NCI-H1092 (cell line): ENCODE data around the gene IL1RAPL1.
"Not testable (repeated sequence)": the region's sequence is repeated elsewhere in the genome, so short reads cannot be mapped to it uniquely, and the experiment has no call there.

Experiments used
- DNase-seq: peaks from one replicate; lab custom pipeline; 2025; lab: John Stamatoyannopoulos, UW

The IL1RAPL1 gene

DNA sequence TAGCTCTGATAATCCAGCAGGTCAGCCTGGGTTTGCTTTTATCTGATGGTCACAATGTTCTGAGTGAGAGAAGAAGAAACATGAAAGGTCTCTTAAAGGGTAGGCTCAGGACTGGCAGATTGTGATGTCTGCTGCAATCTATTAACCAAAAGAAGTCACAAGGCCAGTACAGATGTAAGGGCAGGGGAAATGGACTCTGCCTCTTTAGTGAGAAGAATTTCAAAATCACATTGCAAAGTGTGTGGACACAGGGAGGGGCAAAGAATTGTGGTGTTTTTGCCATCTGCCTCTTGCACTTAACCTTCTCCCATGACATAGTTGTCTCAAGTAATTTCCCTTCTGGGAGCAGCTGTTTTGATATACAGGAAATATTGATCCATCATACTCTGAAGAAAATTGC lies 40.9 kb downstream of the IL1RAPL1 start:
- no peak for DNase-seq

DNA sequence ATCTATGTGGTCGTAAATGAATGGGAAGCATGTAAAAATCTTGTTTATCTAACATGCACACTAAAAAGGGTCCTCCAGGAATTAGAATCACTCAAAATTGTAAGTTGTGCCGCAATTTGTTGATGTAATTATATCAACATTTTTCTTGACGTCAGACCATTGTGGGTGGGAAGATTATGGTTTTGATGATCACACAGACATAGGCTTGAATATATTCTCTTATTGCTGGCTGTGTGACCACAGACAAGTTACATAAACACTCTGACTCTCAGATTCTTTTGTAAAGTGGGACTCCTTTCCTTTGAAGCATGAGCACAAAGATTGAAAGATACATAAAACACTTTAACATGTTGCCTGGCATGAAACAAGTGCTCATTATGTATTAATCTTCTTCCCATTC lies 51.5 kb downstream of the IL1RAPL1 start:
- DNase-seq, result no peak

DNA sequence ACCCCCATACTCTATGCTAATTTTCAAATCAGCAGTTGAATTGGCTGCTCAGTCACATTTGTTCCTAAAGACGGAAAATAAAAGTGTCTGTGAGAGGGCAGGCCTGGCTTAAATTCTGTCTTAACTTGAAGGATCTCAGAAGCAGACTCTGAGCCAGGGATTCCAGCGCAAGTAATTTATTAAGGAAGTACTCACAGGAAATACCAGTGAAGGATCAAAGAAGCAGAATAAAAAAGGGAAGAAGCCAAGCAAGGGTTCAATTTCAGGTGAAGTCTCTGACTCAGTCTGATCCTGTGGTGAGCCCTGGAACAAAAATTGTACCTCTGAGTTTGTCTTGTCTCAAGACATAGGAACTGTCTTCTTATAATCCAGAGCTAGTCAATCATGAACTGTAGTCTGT lies 52.2 kb downstream of the IL1RAPL1 start:
- DNase-seq, result no peak

DNA sequence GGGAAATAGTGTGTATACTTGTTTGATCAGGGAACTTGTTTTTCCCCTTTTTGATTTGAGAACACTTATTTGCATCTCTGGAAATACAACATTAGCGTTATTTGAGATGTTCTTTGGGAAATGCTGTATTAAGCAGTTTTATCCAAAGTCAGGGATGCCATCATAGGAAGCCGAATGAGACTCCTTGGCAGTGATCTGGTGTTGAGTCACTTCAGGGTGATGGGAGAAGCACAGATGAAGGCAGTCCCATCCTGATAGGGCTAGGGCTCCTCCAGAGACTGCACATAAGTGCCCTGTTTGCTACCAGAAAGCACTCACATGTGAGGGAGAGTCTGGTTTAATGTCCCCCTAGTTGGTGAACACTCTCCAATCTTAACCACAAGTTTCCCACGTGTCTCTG lies 62.3 kb downstream of the IL1RAPL1 start:
- no peak for DNase-seq

DNA sequence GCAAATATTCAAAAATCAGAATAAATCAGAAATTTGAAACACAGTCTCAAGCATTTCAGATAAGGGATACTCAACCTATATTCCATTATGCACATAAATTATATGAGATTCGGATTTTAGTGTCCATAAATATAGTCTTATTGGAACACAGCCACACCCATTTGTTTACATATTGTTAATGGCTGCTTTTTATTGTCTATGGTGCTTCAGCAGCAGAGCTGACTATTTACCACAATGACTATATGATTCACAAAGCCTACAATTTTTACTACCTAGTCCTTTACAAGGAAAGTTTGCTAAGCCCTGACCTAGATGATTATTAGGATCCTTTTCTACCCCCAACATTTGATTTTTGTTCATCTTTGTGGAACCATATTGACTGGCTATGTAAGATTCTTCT lies 63.9 kb downstream of the IL1RAPL1 start:
- no peak for DNase-seq

DNA sequence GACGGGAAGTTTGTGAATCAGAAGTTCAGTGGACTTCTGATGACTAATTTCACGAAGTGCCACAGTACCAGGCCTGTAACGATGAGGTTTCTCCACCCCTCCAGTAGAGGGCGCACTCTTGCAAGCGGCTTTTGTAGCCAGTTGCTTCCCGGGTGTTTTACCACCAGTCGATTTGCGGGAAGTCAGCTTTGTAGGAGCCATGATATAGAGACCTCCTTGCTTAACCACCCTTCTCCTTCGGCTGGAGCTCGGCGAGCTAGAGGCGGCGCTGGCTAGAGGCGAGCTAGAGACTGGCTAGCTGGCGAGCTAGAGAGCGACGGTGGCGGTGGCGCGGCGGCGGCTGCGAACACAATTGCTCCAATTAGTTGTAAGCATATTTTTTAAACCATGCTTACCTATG lies 72.0 kb downstream of the IL1RAPL1 start:
- DNase-seq, result no peak

DNA sequence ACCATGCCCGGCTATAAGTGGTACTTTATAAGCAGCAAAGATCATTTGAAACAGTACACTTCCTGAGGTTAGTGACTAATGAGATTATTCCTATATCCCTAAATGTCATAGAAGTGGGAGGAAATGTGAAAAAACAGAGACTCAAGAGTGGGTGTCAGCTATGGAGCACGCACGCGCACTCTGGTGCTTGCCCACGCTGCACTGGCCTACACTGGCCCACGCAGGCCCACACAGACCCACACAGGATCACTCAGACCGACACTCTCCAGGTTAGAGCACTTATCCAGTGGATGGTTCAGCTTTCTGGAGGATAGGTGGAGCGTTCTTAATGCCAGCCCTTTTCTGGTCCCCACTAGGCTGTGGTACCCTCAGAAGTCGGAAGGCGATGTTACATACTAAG lies 78.5 kb downstream of the IL1RAPL1 start:
- DNase-seq, result no peak

DNA sequence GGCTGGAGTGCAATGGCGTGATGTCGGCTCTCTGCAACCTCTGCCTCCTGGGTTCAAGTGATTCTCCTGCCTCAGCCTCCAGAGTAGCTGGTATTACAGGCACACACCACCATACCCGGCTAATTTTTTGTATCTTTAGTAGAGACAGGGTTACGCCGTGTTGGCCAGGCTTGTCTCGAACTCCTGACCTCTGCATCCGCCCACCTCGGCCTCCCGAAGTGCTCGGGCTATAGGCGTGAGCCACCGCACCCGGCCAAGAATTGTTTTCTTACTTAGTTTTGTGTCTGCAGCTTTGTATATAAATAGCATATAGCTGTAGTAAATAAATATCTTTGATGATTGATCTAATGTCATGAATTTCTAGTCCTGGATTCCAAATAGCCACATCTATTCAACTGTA lies 81.1 kb downstream of the IL1RAPL1 start:
- DNase-seq, result no peak

DNA sequence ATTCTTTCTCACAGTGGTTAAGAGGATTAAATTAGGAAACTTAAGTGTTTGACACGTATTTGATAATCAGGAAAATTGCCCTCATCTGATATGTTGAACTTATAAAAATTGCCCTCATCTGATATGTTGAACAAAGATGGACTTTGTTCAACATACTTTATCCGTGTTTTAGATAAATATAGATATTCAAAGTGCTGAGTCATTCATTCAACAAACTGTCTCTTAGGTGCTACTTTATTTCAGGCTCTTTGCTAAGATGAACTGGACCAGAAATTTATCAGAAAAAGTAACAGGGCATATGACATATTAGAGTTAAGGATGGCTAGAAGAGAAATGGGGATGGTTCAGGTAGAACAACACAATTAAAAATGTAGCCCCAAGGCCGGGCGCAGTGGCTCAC lies 81.7 kb downstream of the IL1RAPL1 start:
- no peak for DNase-seq

DNA sequence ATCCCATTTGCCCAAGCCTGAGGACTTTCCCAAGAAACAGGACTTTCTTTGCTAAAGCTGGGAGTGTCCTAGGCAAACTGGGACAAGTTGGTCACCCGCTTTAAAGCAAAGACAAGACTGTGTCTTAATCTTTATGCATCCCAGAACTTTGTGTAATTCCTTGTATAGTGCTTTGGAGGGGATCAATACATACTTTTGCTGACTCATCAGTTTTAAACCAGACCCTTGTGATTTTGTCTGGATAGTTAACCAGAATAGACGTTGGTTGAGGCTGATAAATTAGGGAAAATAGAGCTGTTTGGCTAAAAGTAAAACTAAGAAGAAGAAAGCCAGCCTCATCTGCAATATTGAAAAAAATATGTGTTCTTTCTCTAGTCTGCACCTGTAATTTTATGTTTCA lies 82.8 kb downstream of the IL1RAPL1 start:
- DNase-seq, result no peak

DNA sequence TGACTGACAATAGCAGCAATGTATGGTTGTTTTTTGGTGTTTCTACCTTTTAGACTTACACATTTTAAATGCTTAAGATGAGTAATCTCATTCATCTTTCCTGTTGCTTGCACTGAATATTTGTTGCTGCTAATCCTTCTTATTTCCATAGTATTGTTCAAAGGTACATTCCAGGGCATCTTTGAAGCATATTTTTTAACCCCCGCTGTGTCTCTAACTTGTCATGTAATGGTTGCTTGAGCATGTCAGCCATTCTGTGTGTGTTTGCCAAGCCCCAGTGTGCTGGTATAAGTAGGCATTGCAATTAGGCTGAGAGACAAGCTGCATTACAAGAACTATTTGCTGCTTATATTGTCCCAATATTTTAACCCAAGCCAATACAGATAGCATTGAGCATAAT lies 87.9 kb downstream of the IL1RAPL1 start:
- no peak for DNase-seq

DNA sequence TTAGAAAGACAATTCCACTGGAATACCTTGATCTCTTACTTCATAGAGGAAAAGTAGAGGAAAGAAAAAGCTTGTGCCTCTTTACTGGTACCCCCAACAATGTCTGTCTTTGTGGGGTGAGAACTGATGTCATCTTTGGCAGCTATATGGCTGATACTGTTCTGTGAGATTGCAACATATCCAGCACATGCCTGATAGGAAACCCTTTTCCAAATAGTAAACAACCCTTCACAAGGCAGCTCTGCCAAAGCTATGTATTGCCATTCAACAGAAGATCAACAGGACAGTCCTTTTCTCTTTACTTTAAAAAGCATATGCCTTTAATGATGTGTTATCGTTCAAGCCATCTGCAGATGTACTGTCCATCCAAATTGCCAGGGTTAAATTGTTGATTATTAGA lies 105.9 kb downstream of the IL1RAPL1 start:
- DNase-seq, result no peak

DNA sequence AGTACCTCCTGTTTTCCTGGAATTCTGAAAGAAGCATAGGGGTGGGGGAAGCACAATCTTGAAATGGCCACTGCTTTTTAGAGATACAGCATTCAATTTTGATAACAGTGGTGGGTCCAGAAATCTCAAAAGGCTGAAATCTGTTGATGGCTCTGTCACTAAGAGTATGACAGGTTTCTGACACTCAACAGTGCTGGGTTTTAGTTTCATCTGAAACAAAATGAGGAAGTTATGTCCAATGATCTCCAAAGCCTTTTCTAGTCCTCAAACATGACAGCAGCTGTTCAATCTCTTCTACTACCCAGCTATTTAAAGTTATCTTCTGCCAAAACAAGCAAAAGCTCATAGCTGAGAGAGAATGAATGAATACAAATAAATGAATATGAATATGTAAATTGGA lies 110.5 kb downstream of the IL1RAPL1 start:
- DNase-seq, result no peak

DNA sequence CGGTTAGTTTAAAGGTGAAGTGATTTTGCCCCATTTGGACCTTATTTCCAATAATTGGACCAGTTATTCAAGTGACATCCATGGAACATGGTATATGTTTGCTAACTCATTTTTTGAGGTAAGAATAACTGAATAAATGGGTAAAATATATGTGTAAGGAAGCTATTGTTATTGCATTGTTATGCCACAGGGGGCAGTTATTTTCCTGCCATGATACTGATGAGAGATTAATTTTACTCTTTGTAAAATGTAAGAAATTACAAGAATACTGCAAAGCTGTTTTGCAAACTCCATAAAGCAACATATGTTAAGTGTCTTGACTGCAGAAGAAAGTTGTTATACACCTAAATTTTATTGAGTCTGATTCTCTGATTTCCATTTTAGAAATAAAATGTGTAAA lies 114.0 kb downstream of the IL1RAPL1 start:
- no peak for DNase-seq

DNA sequence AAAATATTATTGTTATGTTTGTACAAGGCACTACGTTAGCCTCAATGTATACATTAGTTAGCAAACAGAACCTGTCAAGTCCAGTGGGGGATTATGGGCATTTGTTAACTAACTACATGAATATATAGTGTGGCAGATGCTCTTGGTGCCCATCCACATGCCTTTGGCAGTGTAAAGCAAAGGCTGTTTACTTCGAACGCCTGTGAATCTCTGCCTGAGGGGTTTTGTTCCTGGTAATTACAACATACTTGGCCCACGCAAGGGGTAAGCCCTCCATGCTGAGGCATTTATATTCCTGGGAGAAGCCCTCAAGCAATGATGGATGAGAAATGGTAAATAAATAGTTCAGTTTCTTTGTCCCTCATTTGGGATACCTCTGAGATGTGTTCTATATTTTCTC lies 119.7 kb downstream of the IL1RAPL1 start:
- no peak for DNase-seq

DNA sequence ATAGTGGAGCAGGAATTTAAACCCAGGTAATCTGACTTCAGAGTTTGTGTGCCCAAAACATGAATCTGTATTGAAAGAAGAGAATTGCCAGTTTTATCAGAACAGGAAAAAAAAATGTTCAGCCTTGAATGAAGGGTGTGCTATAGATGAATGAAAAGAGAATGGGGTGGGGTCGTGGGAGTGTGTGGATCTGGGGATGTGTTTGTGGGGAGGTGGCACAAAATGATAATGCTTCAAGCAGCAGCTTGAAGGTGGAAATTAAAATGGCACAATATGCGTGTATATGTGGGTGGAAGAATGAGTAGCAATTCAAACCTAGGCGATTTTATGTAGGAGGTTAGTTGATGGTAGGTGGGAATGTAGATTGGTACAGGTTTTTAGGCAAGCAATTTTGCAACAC lies 122.2 kb downstream of the IL1RAPL1 start:
- DNase-seq, result no peak

DNA sequence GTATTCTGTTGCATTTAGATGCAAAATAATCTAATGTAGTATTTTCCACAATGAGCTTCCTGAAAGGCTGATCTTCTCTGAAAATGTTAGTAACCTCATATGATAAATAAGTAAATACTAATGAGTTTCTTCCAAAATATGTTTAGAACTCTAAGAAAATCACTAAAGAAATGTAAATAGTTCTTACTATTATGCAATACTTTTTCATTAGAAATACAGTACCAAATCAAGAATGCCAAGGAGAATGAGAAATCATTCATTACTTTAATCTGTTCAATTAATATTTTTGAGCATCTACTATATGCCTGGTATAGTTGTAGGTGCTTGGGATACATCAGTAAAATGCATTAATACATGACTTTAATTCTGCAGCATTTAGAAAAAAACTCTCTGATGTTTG lies 130.6 kb downstream of the IL1RAPL1 start:
- no peak for DNase-seq

DNA sequence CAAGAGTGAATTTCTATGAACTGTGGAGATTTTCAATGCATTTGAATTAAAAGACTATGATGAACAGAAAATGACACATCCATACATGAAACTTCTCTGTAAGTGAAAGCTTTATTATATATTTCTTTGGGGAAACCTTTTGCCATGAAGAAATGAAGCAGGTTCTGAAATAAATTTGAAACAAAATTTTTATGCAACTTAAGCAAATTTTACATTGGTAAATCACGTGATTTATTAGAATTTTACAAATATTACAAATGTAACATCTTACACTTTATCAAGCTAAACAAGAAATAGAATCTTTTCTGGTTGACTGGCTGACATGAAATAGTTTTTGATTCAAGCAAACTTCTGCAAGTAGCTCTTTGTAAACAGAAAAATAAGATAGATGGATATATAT lies 131.2 kb downstream of the IL1RAPL1 start:
- DNase-seq, result no peak

DNA sequence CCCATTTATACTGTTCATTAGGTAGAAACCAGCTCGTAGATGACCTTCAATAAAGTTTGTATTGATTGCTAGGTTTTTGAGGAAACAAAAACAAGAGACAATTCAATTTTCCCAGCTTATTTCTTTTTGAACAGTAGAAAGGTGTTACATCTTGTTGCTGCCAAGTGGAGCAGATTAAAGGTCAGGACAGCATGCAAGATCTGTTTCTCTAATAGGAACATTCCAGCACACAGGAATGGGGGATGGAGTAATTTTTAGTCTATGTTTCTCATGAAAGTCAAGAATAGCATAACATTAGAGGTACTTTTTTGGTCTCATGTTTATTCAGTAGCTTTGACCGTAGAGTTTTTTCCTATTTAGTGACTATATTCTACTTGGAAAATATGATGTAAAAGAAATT lies 132.4 kb downstream of the IL1RAPL1 start:
- DNase-seq, result no peak

DNA sequence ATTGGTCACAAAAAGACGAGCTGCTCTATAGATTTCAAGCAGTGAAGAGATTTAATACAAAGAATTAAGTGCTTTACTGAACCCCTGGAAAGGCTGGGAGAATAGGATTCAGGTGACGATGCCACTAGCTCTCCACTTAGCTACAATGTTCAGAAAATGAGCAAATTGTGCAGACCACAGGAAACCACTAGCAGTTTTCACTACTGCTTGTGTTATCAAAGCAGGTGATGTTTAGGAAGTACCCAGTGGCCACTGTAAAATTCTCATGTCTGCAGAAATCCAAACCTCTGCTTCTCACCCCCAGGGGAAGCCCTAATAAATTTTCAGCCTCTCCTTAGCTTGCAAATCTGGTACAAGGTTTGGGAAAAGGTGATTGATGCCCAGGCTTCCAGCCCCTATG lies 165.1 kb downstream of the IL1RAPL1 start:
- DNase-seq, result no peak

DNA sequence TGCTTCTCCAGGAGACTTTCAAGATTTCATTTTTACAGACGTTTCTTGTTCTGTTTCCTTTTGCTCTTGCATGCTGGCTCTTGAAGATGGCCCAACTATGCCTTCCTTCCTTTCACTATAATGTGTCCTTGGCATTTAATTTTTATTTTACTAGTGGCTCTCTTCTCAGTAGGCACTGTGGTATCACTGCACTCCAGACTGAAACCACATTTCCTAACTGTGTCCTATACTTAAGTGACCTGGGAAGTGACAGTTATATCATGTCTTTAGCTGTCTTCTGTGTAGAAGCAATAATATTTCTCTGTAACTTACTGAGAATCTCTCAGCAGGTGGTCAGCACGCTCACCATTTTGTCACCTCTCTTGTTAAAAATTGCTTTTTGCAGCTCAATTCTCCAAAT lies 168.9 kb downstream of the IL1RAPL1 start:
- DNase-seq, result no peak

DNA sequence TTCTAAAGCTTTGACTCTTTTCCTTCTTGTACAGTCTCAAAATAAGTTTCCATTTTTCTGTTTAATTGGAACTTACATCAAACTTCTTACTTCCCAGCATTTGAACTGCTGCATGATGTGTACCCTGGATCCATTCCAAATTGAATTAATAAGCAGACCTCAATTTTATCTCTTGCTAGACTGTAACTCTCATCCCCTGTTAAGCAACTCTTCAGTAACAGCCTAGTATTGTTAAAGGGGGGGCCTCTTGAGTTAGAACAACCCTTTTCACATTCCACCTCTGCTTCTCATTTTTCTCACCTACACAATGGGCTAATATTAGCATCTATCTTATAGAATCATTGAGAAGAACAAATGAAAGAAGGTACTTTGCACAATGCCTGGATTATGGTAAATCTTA lies 169.4 kb downstream of the IL1RAPL1 start:
- DNase-seq, result no peak

DNA sequence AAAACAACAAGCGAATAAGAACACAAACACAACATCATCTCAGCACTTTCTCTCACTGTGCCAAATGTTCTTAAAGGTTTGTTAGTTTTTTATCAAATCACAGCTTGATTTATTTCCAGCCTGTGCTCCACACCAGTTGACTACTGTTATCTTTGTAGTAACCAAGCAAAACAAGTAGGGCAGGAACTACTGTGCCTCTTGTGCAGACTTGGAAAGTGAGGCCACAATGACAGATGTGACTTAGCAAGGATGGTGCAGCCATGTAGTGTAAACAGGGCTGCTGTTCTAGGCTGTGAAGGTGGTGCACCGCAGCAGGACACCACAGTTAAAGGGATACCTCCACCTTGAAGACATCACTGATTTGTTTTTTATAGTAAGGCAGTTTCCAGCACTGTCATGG lies 170.0 kb downstream of the IL1RAPL1 start:
- no peak for DNase-seq

DNA sequence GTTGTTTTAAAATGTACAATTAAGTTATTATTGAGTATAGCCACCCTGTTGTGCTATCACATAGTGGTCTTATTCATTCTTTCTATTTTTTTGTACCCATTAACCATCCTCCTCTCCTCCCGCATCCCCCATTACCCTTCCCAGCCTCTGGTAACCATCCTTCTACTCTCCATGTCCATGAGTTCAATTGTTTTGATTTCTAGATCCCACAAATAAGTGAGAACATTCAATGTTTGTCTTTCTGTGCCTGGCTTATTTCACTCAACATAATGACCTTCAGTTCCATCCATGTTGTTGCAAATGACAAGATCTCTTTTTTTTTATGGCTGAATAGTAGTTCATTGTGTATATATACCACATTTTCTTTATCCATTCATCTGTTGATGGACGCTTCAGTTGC lies 179.3 kb downstream of the IL1RAPL1 start:
- DNase-seq, result not testable (repeated sequence)

DNA sequence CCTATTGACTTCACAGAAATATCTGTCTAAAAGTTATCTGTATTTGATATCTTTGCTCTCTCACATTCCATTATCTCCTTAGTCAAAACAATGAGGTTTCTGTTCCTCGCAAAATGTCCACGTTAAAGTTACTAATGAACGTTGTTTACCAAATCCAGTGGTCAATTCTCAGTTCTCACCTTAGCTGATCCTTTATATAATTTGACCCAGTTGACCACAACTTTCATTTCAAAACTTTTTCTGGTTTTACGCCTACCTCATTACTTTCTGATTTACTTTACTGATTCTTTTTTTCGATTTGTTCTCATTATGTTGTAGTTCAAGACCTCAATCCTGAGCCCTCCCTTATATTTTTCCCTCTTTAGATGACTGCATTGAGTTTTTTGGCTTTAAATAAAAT lies 186.6 kb downstream of the IL1RAPL1 start:
- DNase-seq, result no peak
